Caco-2 (cell line): ENCODE measurements around the gene AKR1C1. TPM values are rescaled to one million over a fixed set of nuclear protein-coding genes. Genes with fewer than 3 reads are reported as not detected.
"Not testable (repeated sequence)": the region's sequence is repeated elsewhere in the genome, so short reads cannot be mapped to it uniquely, and the experiment has no call there.

Experiments used
- BruUV-seq: library from RNA; stranded (reverse); fragments of 400-500 nt; replicated peaks from 2 replicates; lab custom pipeline; 2021; lab: Mats Ljungman, UMichigan
- CTCF ChIA-PET: fragments of 300-600 bp; sonication (Branson Sonifier 250); formaldehyde crosslinking; loops from one replicate; lab custom pipeline; 2022; ENCODE audit warnings: antibody characterized with exemption; lab: Charles Lee
- POLR2A ChIA-PET: fragments of 300-600 bp; sonication (Branson Sonifier 250); formaldehyde crosslinking; loops from one replicate; lab custom pipeline; 2022; ENCODE audit warnings: antibody characterized with exemption; lab: Charles Lee
- DNase-seq, 2 experiments: peaks; one replicate each; pipeline versions ENCODE4 v3.0.0 to v3.0.0-alpha.2; 2020 to 2022
- H3K27me3 ChIP-seq: replicated peaks from 2 replicates; pipeline ENCODE4 v1.6.0; 2011; ENCODE audit warnings: low read length; ENCODE audit not compliant: control insufficient read depth, insufficient read depth
- H3K36me3 ChIP-seq: 2 replicates; pipeline ENCODE4 v1.5.1; 2011; ENCODE audit warnings: low read length; ENCODE audit not compliant: control insufficient read depth, insufficient read depth
- H3K4me1 ChIP-seq: fragments of 250-450 bp; sonication (Bioruptor Pico); 2 replicates; pipeline ENCODE4 v1.5.1; 2020; ENCODE audit warnings: mild to moderate bottlenecking
- H3K4me3 ChIP-seq: 2 replicates; pipeline ENCODE4 v1.5.1; 2011; ENCODE audit warnings: low read depth, mild to moderate bottlenecking, control low read depth, low read length
- H3K9me3 ChIP-seq: fragments of 250-450 bp; sonication (Bioruptor Pico); 2 replicates; pipeline ENCODE4 v1.5.1; 2020; ENCODE audit warnings: mild to moderate bottlenecking, moderate library complexity
- H3K27ac Mint-ChIP-seq: one replicate; pipeline ENCODE4 v1.8.0; 2022; ENCODE audit warnings: mixed read lengths; ENCODE audit not compliant: unreplicated experiment
- H3K27me3 Mint-ChIP-seq: one replicate; pipeline ENCODE4 v1.8.0; 2022; ENCODE audit warnings: mixed read lengths; ENCODE audit not compliant: insufficient read depth, unreplicated experiment
- H3K36me3 Mint-ChIP-seq: one replicate; pipeline ENCODE4 v1.8.0; 2022; ENCODE audit warnings: mild to moderate bottlenecking, mixed read lengths; ENCODE audit not compliant: insufficient read depth, unreplicated experiment
- H3K4me1 Mint-ChIP-seq: one replicate; pipeline ENCODE4 v1.8.0; 2022; ENCODE audit warnings: low read depth, mixed read lengths; ENCODE audit not compliant: unreplicated experiment
- H3K4me3 Mint-ChIP-seq: one replicate; pipeline ENCODE4 v1.8.0; 2022; ENCODE audit warnings: mild to moderate bottlenecking, moderate library complexity, mixed read lengths; ENCODE audit not compliant: unreplicated experiment
- H3K9me3 Mint-ChIP-seq: one replicate; pipeline ENCODE4 v1.8.0; 2022; ENCODE audit warnings: mixed read lengths; ENCODE audit not compliant: unreplicated experiment
- intact Hi-C: fragments of 100-400 bp; cut with micrococcal nuclease; formaldehyde crosslinking; loops from one replicate; pipeline ENCODE4 v1.10.0; 2022; ENCODE audit not compliant: unreplicated experiment
- total RNA-seq: library from RNA; stranded (reverse); gene quantifications from 2 replicates; pipeline ENCODE4 v1.2.3, GENCODE V29; 2022
- TF ChIP-seq, protein P1 (sequence below), 2 experiments: fragments of 200-600 bp in 1 of 2; IDR thresholded peaks; 1 replicate in 1 of 2; 2 replicates in 1 of 2; pipeline versions ENCODE4 v1.5.1 to v1.8.0; 2011 to 2022; ENCODE audit warnings: antibody characterized with exemption in 1 of 2, control low read depth in 1 of 2, inconsistent platforms in 1 of 2, low read depth in 1 of 2, low read length in 1 of 2, mild to moderate bottlenecking in 1 of 2, moderate library complexity in 1 of 2; ENCODE audit not compliant: insufficient read depth in 1 of 2, severe bottlenecking in 1 of 2, unreplicated experiment in 1 of 2

The AKR1C1 gene
- total RNA-seq, 1 experiment from 2014 or later: 27.1 TPM

DNA sequence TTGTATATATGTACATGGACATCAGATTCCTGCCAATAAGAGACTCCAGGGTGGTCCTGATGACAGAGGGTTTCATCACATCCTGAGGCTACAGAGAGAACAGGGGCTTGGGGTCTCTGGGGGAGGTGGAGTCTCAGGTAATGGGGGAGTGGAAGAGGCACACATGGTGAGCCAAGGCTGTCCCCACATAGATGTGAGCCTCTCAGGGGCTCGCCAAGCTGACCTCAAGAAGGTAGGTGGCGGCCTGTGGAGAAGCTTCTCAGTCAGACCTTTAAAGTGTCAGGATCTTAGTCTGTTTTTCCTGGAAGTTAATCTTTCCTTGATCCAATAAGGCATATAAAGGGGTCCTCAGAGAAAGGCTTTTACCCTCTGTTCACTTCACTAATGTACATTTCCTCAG lies 22.3 kb upstream of the AKR1C1 start:
- H3K36me3 ChIP-seq, H3K36me3 Mint-ChIP-seq, H3K27me3 ChIP-seq, H3K27me3 Mint-ChIP-seq, DNase-seq, H3K9me3 ChIP-seq, H3K4me3 ChIP-seq, CTCF ChIA-PET, intact Hi-C loops, H3K4me3 Mint-ChIP-seq, POLR2A ChIA-PET: not testable (repeated sequence)
- peak overlapping the region; percentile 37 for H3K27ac Mint-ChIP-seq
- peaks cover 38% of the 10 kb centered on the region for H3K4me1 ChIP-seq
- BruUV-seq: TSS peak; percentile 92
- peaks cover 34% of the 10 kb centered on the region for H3K4me1 Mint-ChIP-seq
- H3K9me3 Mint-ChIP-seq: peaks cover 11% of the 10 kb centered on the region

DNA sequence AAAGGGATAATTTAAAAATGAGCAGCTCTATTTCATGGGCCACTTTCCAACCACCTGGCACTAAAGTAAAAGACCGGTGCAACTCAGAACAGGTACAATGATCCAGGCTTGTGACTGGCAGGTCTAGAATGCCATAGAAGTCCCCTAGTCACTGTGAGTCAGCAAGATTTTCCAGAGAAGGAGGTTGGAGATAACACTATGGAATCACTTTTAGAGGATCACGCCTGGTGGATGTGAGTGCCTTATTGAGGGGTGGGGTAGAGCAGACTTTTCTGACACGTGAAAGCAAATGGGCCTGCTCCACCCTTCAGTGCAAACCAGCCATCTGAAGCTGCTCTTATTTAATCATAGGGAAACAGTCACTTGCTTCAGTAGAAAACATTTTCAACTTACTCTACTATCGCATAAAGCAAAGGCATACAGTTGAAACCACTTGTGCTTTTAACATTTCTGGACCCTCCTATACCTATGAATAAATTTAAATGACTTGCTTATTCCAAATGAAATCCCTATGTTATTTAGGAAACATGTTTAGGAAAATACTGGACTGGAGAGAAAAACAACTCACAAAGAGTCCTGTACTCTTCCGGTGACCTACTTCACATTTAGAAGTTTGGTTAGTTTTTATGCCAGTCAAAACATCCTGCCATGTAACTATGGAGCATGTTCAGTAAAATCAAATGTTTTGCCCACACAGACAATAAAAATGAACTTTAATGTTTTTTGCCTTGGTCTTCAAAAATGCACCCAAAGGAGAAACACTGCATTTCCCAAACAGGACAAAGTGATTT lies 21.5 kb upstream of the AKR1C1 start:
- H3K36me3 Mint-ChIP-seq: peaks cover 4% of the 10 kb centered on the region
- BruUV-seq: TSS peak; percentile 29
- H3K4me1 ChIP-seq: peaks cover 46% of the 10 kb centered on the region
- H3K9me3 ChIP-seq: no peaks in the 10 kb centered on the region
- CTCF ChIA-PET: no interaction called here
- H3K27me3 ChIP-seq: no peaks in the 10 kb centered on the region
- H3K4me3 ChIP-seq: no peak overlapping the region
- peak; percentile 39 to 51 for DNase-seq
- intact Hi-C loops: no loop called here
- H3K4me3 Mint-ChIP-seq: no peak overlapping the region
- H3K4me1 Mint-ChIP-seq: peaks cover 41% of the 10 kb centered on the region
- POLR2A ChIA-PET: no interaction called here
- H3K27me3 Mint-ChIP-seq: no peaks in the 10 kb centered on the region
- H3K36me3 ChIP-seq: no peaks in the 10 kb centered on the region
- TF ChIP-seq, protein P1, sequence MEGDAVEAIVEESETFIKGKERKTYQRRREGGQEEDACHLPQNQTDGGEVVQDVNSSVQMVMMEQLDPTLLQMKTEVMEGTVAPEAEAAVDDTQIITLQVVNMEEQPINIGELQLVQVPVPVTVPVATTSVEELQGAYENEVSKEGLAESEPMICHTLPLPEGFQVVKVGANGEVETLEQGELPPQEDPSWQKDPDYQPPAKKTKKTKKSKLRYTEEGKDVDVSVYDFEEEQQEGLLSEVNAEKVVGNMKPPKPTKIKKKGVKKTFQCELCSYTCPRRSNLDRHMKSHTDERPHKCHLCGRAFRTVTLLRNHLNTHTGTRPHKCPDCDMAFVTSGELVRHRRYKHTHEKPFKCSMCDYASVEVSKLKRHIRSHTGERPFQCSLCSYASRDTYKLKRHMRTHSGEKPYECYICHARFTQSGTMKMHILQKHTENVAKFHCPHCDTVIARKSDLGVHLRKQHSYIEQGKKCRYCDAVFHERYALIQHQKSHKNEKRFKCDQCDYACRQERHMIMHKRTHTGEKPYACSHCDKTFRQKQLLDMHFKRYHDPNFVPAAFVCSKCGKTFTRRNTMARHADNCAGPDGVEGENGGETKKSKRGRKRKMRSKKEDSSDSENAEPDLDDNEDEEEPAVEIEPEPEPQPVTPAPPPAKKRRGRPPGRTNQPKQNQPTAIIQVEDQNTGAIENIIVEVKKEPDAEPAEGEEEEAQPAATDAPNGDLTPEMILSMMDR (IDR thresholded peaks at IDR 0.05; ENCODE audit: insufficient read depth in 1 of 2, low read depth in 1 of 2, low read length in 1 of 2, severe bottlenecking in 1 of 2, unreplicated experiment in 1 of 2): no peak
- peak overlapping the region; percentile 37 for H3K27ac Mint-ChIP-seq
- H3K9me3 Mint-ChIP-seq: peaks cover 9% of the 10 kb centered on the region

DNA sequence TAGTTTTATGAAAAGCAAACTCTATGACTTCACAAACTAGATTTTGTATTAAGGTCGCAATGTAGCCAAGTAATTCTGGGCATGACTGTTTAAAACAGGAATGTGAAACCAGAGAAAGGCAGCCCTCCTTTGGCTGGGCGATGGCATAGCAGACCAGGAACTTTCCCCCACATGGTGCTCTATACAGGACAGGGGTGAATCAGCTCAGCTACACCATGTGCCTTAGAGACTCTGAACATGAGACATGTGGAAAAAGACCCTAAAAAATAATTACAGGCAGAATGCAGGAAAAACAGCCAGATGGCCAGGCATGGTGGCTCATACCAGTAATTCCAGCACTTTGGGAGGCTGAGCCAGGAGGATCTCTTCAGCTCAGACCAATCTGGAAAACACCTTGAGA lies 20.3 kb upstream of the AKR1C1 start:
- H3K36me3 Mint-ChIP-seq, H3K9me3 Mint-ChIP-seq, intact Hi-C loops, H3K27me3 ChIP-seq, H3K27me3 Mint-ChIP-seq, H3K9me3 ChIP-seq, H3K27ac Mint-ChIP-seq, H3K4me3 Mint-ChIP-seq, BruUV-seq, CTCF ChIA-PET, DNase-seq, POLR2A ChIA-PET, H3K36me3 ChIP-seq, H3K4me3 ChIP-seq: not testable (repeated sequence)
- peaks cover 51% of the 10 kb centered on the region for H3K4me1 Mint-ChIP-seq
- peaks cover 58% of the 10 kb centered on the region for H3K4me1 ChIP-seq

DNA sequence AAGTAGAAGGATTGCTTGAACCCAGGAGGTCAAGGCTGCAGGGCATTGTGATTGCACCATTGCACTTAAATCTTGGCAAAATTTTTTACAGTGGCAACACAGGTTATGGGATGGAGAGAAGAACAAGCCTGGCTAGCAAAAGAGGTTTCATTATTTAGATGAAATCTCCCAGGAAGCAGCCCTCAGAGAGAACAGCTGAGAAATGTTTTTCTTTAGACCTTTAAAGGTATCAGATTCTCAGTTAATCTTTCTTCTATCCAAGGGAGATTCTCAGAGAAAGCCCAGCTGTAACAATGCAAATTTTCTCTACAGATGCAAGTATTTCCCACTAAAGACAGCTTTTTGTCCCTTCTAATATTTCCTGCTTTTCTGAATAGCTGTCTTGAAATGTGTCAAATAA lies 19.8 kb upstream of the AKR1C1 start:
- H3K4me3 Mint-ChIP-seq, intact Hi-C loops: not testable (repeated sequence)

More for the DNA sequence above, 19.8 kb upstream of the AKR1C1 start:
- H3K9me3 ChIP-seq, H3K9me3 Mint-ChIP-seq, H3K27ac Mint-ChIP-seq, DNase-seq, BruUV-seq, CTCF ChIA-PET, POLR2A ChIA-PET, H3K27me3 Mint-ChIP-seq, H3K4me3 ChIP-seq, H3K36me3 Mint-ChIP-seq, H3K36me3 ChIP-seq, H3K27me3 ChIP-seq: not testable (repeated sequence)
- H3K4me1 ChIP-seq: peaks cover 63% of the 10 kb centered on the region
- H3K4me1 Mint-ChIP-seq: peaks cover 50% of the 10 kb centered on the region
